HT1080 (cell line): Measurements from ENCODE around the gene NRIP1. TPM values are rescaled to one million over a fixed set of nuclear protein-coding genes. Genes with fewer than 3 reads are reported as not detected.

ENCODE experiments used
- DNase-seq: peaks from one replicate; pipeline ENCODE4 v3.0.0-alpha.2; 2015; ENCODE audit warnings: low read depth
- total RNA-seq: library from RNA; depleted of rRNA; stranded (reverse); fragments of >200 nt; shearing (Covaris generic); gene quantifications from 2 replicates; pipeline ENCODE4 v1.2.3, GENCODE V29; 2014

Gene NRIP1
- total RNA-seq, 1 experiment from 2014 or later = 7.3 TPM

DNA sequence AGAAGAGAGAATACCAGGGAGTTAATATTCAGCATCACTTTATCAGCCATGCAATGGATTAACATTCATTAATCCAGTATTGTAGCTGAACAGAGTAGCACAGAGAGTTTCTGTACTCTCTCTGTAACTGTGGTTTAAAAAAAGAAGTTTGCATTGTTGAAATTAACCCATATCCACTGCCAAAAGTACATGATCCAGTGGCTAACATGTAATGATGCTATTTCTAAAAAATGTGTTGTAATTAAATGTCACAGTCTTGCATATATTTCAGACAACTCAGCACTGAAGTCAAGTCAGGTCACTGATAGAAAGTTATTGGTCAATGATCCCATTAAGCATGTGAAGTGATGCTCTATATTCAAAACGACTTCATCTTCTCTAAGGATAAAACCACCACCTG is 141.3 kb downstream of the NRIP1 start:
- no peak for DNase-seq

DNA sequence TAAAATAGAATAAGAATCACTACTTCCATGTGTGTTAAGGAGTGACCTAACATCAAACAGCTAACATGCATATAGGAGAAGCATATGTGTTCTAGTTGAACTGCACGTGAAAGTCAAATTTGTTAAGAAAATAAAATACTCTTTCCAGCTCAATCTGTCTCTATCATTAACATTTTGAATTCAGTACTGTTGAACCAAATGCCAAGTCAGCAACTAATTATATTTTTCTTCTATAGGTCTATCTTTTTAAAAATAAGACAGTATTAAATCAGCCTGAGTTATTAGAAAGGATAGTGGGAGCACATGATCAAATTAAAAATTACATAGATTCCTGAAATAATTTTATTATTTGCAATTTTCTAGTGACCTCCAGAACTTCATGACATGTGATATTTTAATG is 141.8 kb downstream of the NRIP1 start:
- DNase-seq = no peak

DNA sequence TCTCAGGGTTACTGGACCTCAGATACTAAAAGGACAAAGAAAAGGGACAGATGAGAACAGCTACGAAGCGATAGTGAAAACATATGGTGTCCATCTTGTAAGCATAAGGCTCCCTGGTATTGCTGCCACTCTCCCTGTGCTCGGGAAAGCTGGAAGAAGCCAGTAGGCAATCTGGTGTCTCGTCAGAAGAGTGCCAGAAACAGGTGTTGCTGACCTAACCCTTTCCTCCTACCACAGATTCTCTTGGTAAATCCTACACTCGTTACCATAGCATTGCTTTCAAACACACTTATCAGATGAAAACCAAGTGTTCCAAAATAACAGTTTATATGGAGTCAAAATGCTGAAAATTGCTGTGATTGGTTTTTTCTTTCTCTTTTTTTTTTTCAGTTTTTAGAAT is 146.3 kb downstream of the NRIP1 start:
- no peak for DNase-seq

DNA sequence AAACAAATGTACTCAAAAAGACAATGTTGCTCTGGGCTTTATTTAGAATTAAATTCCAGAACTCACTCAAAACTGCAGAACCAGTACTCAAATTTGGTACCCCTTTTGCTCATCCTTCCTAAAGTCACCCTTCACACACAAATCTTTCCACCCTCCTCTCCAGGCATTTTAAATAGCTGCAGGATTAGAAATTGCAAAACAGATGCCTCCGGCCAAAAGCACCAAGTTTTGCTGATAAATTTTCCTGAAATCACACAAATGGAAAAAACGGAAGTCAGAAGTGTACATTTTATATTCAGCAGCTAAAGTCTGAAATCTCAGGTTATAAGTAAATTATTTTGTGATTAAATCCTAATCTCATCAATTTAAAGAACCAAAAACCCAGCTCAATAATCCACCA is 147.0 kb downstream of the NRIP1 start:
- DNase-seq = no peak

- no peak for DNase-seq
These were observed 148.1 kb downstream of the NRIP1 start for GRCh38 chr21:14916676-14917141.

DNA sequence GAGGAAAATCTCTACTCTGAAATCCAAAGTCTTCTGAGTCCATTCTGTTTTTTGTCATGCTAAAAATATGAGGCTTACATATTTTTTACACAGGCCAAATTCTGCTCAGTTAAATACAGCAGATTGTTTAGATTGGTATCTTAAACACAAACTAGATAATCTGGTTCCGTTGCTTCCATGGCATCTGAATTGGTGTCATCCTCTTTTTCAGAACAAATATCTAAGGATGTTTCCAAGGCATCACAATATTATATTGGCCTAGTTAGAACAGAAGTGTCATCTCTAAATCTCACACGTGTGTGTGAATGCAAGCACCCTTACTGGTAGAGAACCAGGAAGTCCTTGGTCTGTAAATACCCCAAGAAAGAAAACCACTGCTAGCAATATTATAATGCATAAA is 151.2 kb downstream of the NRIP1 start:
- DNase-seq = no peak

DNA sequence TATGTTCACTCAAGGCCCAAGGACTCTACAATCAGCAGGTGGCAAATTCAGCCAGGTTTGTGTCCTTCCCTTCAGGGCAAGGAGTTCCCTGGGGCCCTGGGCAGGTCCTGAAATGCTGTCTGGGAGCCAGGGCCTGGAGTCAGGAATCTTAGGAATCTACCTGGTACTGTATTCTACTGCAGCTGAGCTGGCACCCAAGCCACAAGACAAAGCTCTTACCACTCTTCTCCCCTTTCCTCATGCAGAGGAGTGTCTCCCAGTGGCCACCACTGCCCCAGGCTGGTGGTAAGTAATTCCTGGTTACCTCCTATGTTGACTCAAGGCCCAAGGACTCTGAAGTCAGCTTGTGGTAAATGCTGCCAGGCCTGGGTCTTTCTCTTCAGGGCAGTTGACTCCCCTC is 153.4 kb downstream of the NRIP1 start:
- DNase-seq = no peak
